Endometrium (tissue), 2 donors: ENCODE data around the gene GPR176.

Experiments
- FAIRE-seq: peaks from 2 replicates; lab custom pipeline; 2012; peaks lifted over from hg19 to GRCh38; lab: Jason Lieb, UNC
- donor health status: control.
- donor health status: control.

GPR176 gene

GRCh38 chr15:39890621-39891020 lies 29.4 kb downstream of the GPR176 start:
- no peak for FAIRE-seq

GRCh38 chr15:39889601-39890000 lies 30.5 kb downstream of the GPR176 start:
- no peak for FAIRE-seq

- FAIRE-seq = no peak
Observed at GRCh38 chr15:39888809-39889208, 31.3 kb downstream of the GPR176 start.

DNA sequence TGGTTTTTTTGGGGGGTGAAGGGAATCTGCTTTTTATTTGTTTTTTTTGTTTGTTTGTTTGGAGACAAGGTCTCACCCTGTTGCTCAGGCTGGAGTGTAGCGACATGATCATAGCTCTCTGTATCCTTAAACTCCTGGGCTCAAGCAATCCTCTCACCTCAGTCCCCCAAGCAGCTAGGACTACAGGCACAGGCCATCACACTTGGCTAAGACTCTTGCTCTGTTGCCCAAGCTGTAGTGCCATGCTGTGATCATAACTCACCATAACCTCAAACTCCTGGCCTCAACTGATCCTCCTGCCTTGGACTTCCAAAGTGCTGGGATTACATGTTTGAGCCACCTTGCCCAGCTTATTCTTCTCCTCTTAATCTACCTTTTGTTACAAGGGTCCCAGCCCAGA lies 31.8 kb downstream of the GPR176 start:
- FAIRE-seq = no peak

DNA sequence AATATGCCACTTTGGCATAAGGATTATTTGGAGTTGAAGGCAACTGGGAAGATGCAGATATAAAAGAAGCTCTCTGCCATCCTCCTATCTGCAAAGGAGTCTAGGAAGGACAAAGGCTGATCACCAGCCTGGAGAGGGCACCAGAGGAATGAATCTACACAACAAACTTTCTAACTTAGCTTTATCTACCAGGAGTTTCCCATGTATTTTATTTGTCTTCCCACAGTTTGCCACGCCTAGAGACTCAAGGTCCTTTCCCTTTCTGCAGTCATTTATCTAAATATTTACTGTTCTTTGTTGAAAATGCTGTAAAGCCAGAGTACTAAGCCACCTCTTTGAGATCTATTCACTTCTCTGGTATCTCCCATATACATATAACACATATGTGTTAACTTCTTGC lies 32.2 kb downstream of the GPR176 start:
- no peak for FAIRE-seq

- FAIRE-seq = no peak
Observed at GRCh38 chr15:39887211-39887610, 32.9 kb downstream of the GPR176 start.

DNA sequence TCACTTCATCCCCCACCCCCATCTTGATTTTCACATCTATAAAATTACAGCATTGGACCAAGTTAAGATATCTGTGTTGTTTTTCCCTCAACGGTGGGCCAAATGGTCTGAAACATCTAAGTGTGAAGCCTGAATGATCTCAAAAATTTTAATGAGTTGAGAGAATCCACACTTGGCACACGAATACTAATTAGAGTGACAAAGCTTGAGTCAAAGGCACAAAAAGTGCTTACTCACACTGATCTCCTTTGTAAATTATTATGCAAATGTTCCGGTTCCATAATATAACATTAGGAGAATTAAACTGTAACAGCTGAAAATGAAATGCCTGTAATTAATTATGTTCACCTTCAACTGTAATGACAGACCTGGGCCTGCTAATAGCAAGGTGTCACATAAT lies 33.6 kb downstream of the GPR176 start:
- no peak for FAIRE-seq

- FAIRE-seq = no peak
Observed at GRCh38 chr15:39885099-39885777, 34.8 kb downstream of the GPR176 start.

- no peak for FAIRE-seq
Observed at GRCh38 chr15:39884351-39884750, 35.7 kb downstream of the GPR176 start.

DNA sequence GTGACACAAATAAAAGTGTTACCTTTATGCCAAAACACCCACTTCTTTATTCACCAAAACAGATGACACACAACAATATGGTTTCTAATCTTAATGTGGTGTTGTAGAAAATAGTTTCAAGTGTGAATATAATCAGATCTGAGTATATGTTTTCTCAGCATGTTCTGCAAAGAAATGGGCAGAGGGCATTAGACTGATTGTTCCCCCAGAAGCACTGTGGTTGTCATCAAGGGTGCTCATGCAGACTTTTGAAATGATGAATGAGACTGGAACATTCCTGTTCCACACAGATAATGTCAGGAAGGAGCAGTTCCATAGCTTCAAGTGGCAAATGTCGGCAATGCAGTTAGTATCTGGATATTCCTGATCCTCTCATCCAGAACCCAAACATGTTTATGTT lies 37.5 kb downstream of the GPR176 start:
- no peak for FAIRE-seq

- FAIRE-seq = no peak
Observed at GRCh38 chr15:39881790-39882189, 38.3 kb downstream of the GPR176 start.

GRCh38 chr15:39880718-39881387 lies 39.2 kb downstream of the GPR176 start:
- FAIRE-seq = no peak

GRCh38 chr15:39878406-39878785 lies 41.7 kb downstream of the GPR176 start:
- FAIRE-seq = no peak

GRCh38 chr15:39874890-39875549 lies 45.0 kb downstream of the GPR176 start:
- no peak for FAIRE-seq

- FAIRE-seq = no peak
Observed at GRCh38 chr15:39873978-39874377, 46.1 kb downstream of the GPR176 start.

DNA sequence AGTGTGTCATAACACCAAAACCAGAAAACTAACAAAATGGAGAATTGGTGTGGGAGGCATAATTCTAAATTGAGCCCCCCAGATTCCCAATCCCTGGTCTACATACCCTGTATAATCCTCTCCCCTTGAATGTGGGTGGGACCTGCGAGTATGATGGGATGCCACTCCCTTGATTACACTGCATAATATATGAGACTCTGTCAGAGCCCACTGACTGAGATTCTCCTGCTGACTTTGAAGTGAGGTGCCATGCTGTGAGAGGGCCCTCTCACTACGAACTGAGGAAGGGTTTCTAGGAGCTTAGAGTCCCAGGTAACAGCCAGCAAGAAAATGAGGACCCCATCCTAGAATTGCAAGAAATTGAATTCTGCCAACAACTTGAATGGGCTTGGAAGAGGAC lies 49.5 kb downstream of the GPR176 start:
- FAIRE-seq = no peak

GRCh38 chr15:39869858-39870515 lies 50.1 kb downstream of the GPR176 start:
- no peak for FAIRE-seq

DNA sequence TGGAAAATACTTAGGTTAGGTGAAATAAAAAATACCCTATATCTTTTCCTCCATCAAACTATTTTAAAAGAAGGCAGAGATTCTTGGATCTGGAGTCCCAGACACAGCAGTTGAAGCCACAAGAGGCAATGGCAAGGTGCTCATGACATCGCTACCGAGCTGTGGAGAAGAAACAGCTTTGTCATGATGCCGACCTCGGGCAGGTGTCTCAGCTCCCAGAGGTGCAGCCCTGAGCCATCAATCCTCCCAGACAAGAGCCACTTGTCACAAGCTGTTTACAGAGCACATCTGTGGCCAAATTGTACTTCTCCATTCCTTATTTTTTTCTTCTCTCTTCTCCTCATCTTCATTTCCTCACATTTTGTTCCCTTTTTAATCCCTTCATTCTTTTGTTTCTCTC lies 50.8 kb downstream of the GPR176 start:
- no peak for FAIRE-seq

- FAIRE-seq = no peak
Observed at GRCh38 chr15:39868396-39868795, 51.7 kb downstream of the GPR176 start.

DNA sequence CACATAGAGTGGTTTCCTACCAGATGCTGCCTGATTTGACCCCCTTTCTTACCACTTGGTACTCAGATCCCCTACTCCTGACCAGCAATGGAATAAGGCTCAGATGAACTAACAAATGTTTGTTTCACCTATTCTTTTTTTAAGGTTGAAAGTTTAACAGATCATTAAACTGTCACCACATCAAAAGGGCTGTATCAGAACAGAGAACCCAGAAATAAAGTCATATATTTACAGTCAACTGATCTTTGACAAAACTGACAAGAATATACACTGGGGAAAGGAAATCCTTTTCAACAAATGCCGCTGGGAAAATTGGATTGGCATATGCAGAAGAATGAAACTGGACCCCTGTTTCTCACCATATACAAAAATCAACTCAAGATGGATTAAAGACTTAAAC lies 56.0 kb downstream of the GPR176 start:
- FAIRE-seq = no peak

- no peak for FAIRE-seq
Observed at GRCh38 chr15:39860871-39861270, 59.2 kb downstream of the GPR176 start.

- FAIRE-seq = no peak
Observed at GRCh38 chr15:39860200-39860599, 59.9 kb downstream of the GPR176 start.

GRCh38 chr15:39859636-39860035 lies 60.4 kb downstream of the GPR176 start:
- no peak for FAIRE-seq
